NCI-H774 (cell line): ENCODE measurements around the gene CACHD1.
A peak's percentile ranks its signal among the peaks of the same experiment; 100 is the strongest.

Experiments
- DNase-seq: peaks from one replicate; lab custom pipeline; 2025; lab: John Stamatoyannopoulos, UW

CACHD1 gene

DNA sequence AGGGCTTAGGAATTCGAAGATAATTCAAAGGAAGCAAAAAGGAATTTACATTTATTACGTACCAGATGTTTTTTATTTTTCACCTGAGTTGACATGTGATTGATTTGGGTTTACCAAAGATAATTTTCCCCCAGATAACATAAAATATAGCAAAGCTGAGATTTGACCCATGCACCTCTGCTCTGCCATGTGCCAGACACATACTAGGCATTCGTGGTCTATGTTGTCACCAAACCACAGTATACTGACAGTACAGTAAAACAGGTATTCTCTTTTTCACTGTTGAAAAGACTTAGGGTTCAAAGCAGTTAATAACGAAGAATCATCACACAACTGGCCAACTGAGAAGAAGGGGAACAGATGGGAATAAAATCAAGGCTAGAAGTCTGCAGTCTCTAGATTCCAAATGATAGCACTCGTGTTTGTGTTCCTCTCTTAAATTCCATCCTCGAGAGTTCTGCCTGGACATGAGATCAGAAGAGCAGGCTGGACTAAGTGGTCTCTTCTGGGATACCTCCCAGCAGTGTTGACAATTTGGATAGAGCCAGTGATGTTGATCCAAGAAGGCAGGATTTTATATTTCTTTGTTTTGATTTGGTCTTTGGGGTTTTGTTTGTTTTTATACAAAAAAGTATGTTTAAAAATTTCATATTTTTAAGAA is 189.7 kb downstream of the CACHD1 start:
- DNase-seq, result no peak

DNA sequence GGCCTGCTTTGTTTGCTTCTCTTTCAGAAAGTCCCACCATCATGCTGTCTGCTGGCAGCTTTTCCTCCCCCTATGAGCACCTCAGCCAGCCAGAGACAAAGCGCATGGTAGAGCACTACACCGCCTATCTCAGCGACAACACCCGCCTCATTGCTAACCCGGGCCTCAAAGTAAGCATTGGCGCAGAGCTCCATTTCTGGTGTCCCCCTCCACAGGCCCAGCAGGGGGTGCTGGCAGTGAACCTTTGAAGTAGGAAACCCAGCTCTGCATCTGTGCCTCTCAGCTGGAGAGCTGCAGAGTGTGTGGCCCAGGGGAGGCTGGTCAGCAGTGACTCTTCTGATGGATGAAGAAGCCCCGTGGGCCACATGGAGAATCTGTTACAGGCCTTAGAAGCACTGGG is 193.7 kb downstream of the CACHD1 start:
- no peak for DNase-seq

DNA sequence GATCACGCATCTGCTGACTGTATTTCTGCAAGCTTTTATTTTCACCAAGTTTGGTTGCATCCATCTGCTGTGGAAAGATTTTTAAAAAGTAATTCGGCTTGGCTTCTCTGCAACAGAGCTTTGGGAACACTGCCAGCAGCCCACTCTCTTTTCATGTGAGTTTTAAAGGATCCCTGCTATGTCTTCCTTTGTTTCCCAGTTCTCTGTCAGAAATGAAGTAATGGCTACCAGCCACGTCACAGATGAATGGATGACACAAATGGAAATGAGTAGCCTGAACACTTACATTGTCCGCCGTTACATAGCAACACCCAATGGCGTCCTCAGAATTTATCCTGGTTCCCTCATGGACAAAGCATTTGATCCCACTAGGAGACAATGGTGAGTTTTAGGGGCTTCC is 194.4 kb downstream of the CACHD1 start:
- DNase-seq, result no peak

DNA sequence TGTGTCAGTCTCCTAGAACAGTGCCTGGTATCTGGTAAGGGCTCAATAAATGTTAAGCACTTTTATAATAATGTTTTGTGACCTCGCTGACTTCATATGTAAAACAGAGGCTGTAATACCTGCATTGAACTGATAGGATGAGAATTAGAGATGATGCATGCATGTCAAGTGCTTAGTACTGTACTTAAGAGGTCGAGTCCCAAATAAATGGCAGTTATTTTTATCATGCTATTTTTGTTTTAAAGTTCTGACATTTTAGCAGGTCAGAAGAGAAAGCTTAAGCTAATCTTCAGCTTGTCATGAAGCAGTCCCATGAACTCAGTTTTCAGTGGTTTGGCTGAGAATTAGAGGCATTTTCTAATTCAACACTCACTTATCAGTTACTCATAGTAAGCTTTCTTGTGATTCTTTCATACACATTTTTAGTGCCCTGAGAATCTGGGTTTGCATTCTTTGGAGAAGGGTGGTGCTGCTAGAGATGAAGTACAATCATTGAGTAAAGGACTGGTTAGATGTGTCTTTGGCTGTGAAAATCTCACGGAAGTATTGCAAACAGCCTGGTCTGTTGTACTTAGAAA is 199.3 kb downstream of the CACHD1 start:
- DNase-seq, result no peak

DNA sequence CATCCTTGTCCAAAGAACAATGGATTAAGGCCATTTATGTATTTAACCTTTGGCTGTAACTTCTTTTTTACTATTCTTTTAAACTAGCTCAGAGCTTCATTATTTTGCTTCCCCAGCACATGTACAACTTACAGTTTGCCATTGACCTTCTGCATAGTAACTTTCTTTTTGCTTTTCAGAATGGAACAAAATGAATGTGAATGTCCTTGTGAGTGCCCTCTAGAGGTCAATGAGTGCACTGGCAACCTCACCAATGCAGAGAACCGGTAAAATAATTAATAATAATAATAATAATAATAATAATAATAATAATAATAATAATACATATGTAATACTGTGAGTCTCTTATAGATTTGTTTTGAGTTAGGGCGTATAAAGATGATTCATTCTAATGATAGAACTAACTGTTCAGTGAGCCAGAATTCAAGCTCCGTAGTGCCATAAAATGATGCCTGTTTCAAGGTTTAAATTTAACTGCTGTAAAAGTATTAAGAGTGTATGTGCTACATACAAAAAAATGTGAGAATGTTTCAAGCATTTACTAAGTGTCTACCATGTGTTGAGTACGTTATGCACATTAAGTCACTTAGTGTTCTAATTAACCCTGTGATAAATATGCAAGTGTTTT is 205.9 kb downstream of the CACHD1 start:
- peak; percentile 6 for DNase-seq

DNA sequence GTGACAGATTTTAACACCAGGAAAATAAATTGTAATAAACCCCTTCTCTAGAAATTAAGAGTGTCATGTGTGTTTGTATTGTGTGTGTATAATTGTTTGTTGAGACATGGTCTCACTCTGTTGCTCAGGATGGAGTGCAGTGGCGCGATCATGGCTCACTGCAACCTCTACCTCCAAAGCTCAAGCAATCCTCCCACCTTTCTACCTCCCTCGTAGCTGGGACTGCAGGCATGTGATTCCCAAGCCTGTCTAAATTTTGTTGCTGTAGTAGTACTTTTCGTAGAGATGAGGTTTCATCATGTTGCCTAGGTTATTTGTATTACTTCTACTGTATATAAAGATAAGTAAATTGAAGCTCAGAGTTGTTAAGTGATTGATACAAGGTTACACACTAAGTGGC is 206.5 kb downstream of the CACHD1 start:
- no peak for DNase-seq

DNA sequence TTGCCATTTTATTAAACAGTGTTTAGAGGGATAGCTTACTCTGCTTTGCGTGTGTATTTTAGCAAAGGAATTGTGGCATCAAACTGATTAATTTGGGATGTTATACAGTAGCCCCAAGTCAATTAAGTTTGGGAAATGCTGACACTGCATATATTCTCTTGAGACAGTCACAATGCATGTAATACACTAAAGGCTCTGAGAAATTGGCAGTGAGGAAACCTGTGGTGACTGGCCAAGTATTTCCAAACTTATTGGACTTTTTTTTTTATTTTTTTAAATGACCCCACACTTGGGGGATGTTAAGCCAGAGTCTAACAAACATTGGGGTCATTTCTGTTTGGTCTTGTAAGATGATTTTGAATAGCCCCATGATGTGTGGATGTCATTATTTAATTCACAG is 207.6 kb downstream of the CACHD1 start:
- DNase-seq, result no peak

DNA sequence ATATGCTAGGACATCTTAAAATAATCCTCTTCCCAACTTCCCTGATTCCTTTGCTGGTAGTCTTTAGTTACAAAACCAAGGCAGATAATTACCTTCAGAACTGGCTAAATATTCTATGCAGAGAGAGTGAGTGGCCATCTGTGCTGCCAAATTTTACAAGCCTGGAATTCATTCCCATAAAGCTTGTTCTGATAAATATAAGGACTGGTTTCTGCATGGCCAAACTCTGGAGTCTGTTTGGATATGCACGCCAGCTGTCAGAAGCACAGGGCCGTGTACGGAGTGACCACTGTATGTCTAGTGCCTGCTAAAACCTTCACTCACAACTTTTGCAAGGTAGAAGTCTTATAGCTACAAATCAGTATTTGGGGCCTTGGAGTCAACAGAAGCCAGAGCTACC is 208.4 kb downstream of the CACHD1 start:
- no peak for DNase-seq

DNA sequence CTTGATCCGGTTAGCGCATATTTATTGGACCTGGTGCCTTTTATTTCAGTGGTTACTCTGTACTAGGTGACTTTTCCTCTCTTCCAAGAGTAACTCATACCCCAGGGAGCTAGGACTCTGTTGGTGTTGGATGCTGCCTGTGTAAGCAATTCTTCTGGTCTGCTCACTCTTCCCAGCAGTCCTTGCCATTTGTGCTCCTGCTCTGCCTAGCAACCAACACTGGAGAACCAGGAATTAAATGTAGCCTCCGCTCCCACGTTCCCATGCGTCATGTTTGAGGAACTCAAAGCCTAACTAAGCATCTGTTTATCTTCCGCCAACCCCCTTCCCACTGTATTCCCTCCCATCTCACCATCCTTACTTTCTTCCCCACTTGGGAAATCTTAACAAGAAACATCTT is 209.2 kb downstream of the CACHD1 start:
- DNase-seq, result no peak

DNA sequence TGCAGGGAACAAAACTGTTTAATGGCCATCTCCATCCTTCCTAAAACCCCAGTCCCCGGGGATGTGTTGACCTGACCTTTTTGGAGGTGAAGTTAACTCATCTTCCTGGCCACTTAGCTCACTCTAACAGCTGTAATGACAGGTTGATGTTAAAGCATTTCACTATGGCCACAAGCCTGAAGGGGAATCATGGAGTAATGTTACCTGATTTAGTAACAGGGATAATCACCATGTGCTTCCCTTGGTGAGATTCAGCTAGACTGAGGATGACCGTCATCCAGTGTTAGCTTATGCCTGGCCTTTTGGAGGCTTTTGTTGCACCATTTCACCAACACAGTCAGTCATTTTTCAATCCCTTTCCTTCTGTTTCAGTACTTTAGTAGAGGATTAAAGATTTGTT is 210.7 kb downstream of the CACHD1 start:
- DNase-seq, result no peak

DNA sequence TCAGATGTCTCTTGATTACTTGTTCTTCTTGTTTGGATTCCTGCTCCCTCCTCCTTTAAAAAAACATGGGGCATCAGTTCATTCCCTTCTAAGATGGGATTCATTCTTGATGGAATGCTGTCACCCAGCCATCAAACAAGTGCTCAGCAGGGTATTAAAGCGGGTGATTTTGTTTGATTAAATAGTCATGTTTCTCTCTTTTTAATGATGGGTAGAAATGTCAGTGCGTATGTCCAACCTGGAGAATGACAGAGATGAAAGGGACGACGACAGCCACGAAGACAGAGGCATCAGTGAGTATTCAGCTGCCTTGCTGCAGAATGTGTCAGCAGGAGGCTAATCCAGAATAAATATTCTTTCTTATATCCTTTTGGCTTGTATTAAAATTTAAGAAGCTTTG is 211.1 kb downstream of the CACHD1 start:
- no peak for DNase-seq

DNA sequence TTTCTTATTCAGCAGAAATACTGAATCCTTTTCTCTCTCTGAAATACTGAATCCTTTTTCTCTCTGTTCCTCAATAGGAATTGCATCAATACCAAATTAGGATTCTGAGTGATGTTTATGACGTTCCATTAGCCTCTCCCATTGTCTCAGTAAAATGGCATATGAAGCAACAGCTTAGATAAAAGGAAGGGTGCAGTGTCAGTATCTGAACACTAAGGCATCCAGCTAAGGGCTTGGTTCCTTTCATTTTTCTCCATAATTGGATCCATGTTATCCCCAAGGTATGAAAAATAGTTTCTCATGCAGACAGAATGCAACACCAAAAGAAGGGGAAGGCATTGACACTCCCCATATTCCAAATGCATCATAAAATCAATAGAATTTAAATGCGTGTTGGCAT is 213.5 kb downstream of the CACHD1 start:
- no peak for DNase-seq

DNA sequence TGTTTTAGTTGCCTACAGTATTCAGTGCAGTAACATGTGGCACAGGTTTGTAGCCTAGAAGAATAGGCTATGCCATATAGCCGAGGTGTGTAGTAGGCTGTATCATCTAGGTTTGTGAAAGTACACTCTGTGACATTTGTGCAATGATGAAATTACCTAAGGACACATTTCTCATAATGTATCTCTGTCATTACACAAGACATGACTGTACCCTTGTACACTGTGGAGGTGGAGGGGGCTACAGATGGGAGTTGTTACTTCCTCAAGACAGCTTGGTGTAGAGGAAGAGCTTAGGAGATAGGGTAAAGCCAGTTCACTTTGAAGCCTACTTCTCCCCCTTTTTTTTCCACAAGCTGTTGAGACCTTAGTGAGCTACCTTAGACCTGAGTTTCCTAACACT is 215.3 kb downstream of the CACHD1 start:
- no peak for DNase-seq

DNA sequence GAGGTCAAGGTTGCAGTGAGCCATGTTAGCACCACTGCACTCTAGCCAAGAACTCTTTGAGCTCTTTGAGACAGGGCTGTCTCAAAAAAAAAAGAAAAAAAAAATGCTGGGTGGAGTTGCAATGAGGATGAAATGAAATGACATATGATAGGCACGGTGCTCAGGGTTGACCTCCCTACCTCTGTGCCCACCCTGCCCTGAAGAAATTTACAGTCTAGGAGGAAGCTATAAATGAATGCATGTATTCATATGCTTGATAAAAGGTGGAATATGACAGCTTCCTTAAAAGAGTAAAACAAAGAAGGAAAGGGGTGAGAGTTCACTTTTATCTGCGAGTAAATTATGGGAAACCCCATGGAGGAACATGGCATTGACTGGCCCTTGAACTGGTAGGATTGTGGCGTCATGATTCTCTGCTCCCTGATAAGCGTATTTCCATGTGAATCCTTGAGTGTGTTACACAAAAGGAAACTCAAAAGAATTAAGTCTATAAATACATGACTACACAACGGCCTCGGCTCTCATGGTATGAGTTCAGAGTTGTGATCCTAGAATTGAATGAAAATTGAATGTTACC is 215.9 kb downstream of the CACHD1 start:
- no peak for DNase-seq

DNA sequence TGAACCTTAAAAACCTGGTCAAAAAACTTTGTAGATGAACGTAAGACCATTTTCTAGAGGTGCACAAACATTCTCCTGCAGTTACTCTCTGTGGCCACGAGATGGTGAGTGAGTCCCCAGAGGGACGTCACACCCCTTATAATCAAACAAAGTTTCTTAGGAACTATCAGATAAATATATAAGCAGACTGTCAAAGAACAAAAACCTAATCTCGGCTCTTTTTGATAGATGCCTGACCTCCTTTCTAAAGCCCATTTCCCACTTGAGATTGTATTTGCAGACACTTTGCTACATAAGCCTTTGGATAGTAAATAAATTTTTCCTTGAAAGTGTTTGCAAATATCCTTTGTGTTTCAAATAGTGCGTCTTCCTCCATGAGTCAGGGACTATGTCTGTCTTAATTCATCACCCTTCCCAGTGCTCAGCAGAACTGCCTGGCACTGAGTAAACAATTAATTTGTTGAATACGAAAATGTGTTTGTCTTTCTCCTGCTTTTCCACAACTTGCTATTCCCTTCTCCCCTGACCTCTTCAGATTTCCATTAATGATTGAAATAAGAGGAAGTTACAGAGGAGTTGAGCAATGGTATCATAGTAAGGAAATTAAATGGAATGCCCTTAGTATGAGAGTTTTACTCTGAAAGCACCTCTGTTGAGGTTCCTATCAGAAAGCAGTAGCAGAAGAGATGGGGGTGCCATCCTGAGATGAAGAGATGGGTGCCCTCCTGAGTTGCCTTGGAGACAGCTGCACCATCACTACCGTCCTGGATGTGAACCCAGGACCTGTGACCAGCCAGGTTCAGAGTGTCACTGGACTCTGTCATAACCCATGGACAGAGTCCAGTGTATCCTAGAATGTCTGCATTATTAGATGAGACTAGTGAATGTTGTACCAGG is 217.1 kb downstream of the CACHD1 start:
- peak; percentile 15 for DNase-seq

DNA sequence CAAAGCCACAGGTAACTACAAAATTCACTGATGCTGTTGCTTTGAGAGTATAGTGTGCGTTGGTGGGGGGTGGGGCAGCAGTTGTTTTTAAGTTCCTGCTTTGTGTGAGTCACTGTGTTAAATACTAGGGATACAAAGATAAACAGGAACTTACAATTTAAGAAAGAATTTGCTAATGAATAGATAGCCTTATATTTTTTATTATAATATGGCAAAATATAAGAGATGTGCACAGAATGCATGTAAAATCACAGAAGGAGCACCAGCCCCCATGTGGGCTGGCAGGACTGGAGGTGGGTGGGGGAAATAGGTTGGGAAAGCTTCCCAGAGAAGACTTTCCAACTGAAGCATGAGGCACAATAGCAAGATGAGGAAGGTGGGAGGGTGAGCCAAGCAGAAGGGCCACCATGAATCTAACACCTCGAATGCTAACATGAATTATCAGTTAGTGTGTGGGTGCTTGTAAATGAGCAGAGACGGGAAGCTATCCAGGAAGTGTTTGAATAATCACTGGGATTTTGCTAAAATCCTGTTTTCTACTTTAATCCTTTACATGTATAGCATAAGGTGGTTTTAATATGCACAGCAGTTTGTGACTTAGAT is 217.9 kb downstream of the CACHD1 start:
- DNase-seq, result no peak

DNA sequence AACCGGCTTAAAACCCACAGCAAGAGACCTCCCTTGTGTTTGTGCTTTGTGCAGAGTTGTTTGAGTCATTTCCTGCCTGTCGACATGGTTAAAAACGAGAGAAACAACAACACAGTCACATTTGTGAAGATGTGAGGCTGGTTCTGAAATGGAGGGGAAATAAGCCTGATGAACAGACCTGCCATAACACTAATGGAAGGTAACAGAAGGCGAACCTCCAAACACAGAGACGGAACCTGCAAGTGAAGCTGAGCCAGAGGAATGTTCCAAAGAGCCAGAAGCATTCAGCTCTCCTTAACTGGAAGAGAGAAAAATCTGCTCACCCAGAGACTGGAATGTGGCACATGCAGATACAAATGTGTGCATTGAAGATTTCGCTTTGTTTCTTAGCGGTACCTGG is 221.7 kb downstream of the CACHD1 start:
- no peak for DNase-seq

DNA sequence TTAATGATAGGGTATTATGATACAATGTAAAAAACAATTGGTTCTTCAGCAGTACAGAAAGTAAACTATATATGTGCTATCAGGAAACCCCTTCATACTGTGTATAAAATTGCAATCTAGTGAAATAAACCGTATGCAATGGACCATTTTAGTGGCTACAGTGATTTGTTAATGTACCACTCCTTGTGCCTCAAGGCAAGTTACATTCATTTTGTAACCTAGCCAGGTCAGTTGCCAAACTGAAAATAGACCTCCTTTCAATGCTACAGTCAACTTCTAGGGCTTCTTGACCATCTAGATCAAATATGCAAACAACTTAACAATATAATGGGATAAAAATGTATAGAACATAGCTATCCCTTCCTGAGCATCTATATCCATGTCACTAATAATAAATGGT is 223.0 kb downstream of the CACHD1 start:
- no peak for DNase-seq

DNA sequence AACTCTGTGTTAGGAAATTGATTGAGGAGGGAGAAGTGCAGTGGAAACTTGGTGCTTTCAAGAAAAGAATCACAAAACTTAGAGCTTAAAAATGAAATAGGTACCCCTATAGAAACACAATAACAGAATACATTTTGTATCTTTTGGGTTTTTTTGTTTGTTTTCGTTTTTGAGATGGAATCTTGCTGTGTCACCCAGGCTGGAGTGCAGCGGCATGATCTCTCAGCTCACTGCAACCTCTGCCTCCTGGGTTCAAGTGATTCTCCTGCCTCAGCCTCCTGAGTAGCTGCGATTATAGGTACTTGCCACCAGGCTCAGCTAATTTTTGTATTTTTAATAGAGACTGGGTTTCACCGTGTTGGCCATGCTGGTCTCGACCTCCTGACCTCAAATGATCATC is 223.5 kb downstream of the CACHD1 start:
- DNase-seq, result no peak

DNA sequence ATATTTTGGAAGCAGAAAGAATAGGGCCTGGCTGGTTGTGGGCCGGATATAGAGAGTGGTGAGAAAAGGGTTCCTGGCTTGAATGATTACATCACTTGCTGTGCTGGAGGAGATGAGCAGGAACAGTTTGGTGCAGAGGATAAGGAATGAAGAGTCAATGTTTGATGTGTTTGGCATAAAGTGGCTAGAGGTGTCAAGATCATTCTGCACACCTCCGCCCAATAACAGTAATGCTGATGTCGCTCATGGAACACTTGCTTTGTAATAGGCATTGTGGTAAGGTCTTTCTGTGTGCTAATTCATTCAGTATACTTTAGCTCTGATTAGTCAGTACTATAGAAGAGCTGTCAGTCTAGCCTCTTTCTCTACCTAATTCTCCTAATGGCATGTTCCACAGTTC is 226.9 kb downstream of the CACHD1 start:
- DNase-seq, result no peak

DNA sequence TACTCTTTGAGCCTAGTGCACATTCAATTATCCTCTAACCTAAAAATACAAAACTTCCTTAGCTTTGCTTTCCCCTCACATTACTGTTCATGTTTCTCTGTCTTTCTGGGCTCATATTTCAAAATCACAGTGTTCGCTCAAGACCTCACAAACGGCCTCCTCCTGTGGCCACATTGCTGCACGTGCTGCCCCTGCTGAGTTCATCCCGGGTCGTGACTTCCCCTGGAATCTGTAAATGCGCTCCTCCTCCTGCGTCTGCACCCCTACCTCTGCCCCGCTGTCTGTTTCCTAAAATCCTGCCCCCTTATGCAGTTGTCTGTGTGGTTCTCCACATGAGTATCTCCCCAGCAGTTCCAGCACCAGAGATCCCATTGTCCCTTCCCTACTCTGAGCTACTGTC is 229.4 kb downstream of the CACHD1 start:
- DNase-seq, result no peak

DNA sequence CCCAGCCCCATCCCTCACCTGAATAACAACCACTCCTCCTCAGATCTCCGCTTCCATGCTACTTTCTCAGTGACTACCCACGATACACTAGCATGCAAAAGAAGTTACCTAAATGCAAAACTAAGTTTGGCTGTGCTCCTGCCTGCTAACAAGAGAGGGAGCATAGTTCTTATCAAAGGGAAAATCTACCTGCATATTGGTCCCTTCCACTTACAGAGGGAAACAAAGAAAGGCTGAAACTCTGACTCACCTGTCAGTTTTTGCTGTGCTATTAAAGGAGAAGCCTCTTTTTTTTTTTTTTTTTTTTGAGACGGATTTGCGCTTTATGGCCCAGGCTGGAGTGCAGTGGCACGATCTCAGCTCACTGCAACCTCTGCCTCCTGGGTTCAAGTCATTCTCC is 231.1 kb downstream of the CACHD1 start:
- no peak for DNase-seq
